ENCODE measurements around the gene LPAR3.

Gene LPAR3

GRCh38 chr1:84872696-84873355, 20.2 kb downstream of the LPAR3 start:
- Histone ChIP-seq H3K9me3 (replicated peaks; ENCODE audit: low read length) (no peaks in the 10 kb centered on the region), H3K4me3 (ENCODE audit: low read length) (no peak overlapping the region), H3K36me3 (ENCODE audit: insufficient read depth, low read length) (no peaks in the 10 kb centered on the region), H3K27me3 (ENCODE audit: control insufficient read depth, insufficient read depth, low read length) (peaks cover 25% of the 10 kb centered on the region), H3K4me1 (ENCODE audit: control insufficient read depth, insufficient read depth, low read length) (no peaks in the 10 kb centered on the region), H3K4me2 (ENCODE audit: low read length) (no peak overlapping the region), H3K9ac (ENCODE audit: low read depth, low read length) (no peak overlapping the region)

GRCh38 chr1:84871181-84871580, 21.8 kb downstream of the LPAR3 start:
- Histone ChIP-seq H3K4me1 (ENCODE audit: control insufficient read depth, insufficient read depth, low read length) (no peaks in the 10 kb centered on the region), H3K9me3 (replicated peaks; ENCODE audit: low read length) (no peaks in the 10 kb centered on the region), H3K36me3 (ENCODE audit: insufficient read depth, low read length) (no peaks in the 10 kb centered on the region), H3K9ac (ENCODE audit: low read depth, low read length) (no peak overlapping the region), H3K4me2 (ENCODE audit: low read length) (no peak overlapping the region), H3K27me3 (ENCODE audit: control insufficient read depth, insufficient read depth, low read length) (peaks cover 19% of the 10 kb centered on the region), H3K4me3 (ENCODE audit: low read length) (no peak overlapping the region)

- no peak overlapping the region for H3K4me3 ChIP-seq (ENCODE audit: low read length)
- H3K4me1 ChIP-seq (ENCODE audit: control insufficient read depth, insufficient read depth, low read length) = no peaks in the 10 kb centered on the region
- H3K4me2 ChIP-seq (ENCODE audit: low read length) = no peak overlapping the region
- H3K36me3 ChIP-seq (ENCODE audit: insufficient read depth, low read length) = no peaks in the 10 kb centered on the region
- no peak overlapping the region for H3K9ac ChIP-seq (ENCODE audit: low read depth, low read length)
- no peaks in the 10 kb centered on the region for H3K9me3 ChIP-seq (replicated peaks; ENCODE audit: low read length)
- peaks cover 13% of the 10 kb centered on the region for H3K27me3 ChIP-seq (ENCODE audit: control insufficient read depth, insufficient read depth, low read length)
Measured at GRCh38 chr1:84870591-84870990, 22.4 kb downstream of the LPAR3 start.

GRCh38 chr1:84869720-84870119, 23.3 kb downstream of the LPAR3 start:
- Histone ChIP-seq H3K4me2 (ENCODE audit: low read length) (no peak overlapping the region), H3K4me1 (ENCODE audit: control insufficient read depth, insufficient read depth, low read length) (no peaks in the 10 kb centered on the region), H3K9me3 (replicated peaks; ENCODE audit: low read length) (no peaks in the 10 kb centered on the region), H3K36me3 (ENCODE audit: insufficient read depth, low read length) (no peaks in the 10 kb centered on the region), H3K9ac (ENCODE audit: low read depth, low read length) (no peak overlapping the region), H3K4me3 (ENCODE audit: low read length) (no peak overlapping the region), H3K27me3 (ENCODE audit: control insufficient read depth, insufficient read depth, low read length) (peaks cover 12% of the 10 kb centered on the region)

DNA sequence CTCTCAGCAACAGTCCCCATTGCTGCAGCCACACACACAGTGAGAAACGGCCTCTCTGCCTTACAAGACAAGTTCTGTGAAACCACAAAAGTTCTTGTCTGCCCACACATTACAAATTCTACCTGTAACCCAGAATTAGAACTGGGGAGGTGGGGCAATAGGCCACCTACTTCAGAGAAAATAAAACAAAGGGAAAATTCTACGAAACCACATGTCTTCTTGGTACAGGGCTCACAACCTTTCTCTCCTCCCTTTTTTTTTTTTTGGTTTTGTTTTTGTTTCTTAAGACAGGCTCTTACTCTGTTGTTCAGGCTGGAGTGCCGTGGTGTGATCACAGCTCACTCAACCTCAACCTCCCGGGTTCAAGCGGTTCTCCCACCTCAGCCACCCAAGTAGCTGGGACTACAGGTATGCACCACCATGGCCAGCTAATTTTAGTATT, 30.2 kb downstream of the LPAR3 start:
- H3K27me3 ChIP-seq (ENCODE audit: control insufficient read depth, insufficient read depth, low read length) = peaks cover 11% of the 10 kb centered on the region
- no peaks in the 10 kb centered on the region for H3K36me3 ChIP-seq (ENCODE audit: insufficient read depth, low read length)
- H3K4me1 ChIP-seq (ENCODE audit: control insufficient read depth, insufficient read depth, low read length) = no peaks in the 10 kb centered on the region
- no peak overlapping the region for H3K4me2 ChIP-seq (ENCODE audit: low read length)
- no peak overlapping the region for H3K9ac ChIP-seq (ENCODE audit: low read depth, low read length)
- no peak overlapping the region for H3K4me3 ChIP-seq (ENCODE audit: low read length)
- H3K9me3 ChIP-seq (replicated peaks; ENCODE audit: low read length) = no peaks in the 10 kb centered on the region

- Histone ChIP-seq H3K9ac (ENCODE audit: low read depth, low read length) (no peak overlapping the region), H3K36me3 (ENCODE audit: insufficient read depth, low read length) (no peaks in the 10 kb centered on the region), H3K27me3 (ENCODE audit: control insufficient read depth, insufficient read depth, low read length) (peaks cover 11% of the 10 kb centered on the region), H3K4me2 (ENCODE audit: low read length) (no peak overlapping the region), H3K4me1 (ENCODE audit: control insufficient read depth, insufficient read depth, low read length) (no peaks in the 10 kb centered on the region), H3K4me3 (ENCODE audit: low read length) (no peak overlapping the region), H3K9me3 (replicated peaks; ENCODE audit: low read length) (no peaks in the 10 kb centered on the region)
Measured at GRCh38 chr1:84861988-84862644, 30.9 kb downstream of the LPAR3 start.

DNA sequence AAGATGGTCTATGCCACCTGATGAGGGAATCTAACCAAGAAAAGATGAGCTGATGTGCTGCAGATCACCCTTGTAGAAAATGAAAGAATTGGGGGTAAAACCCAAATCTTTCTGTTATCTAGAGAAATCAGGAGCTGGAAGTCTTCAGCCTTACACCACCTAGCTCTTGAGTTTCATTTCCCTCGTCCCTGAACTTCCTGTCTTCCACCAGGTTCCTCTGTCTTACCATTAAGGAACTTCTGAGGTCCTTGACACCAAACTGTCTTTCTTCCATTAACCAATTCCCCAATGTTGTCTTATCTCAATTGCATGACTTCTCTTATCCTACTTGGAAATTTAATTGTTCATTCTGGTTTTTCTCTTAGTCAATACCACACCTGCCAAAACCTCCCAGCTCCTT, 31.5 kb downstream of the LPAR3 start:
- H3K4me2 ChIP-seq (ENCODE audit: low read length) = no peak overlapping the region
- H3K36me3 ChIP-seq (ENCODE audit: insufficient read depth, low read length) = no peaks in the 10 kb centered on the region
- H3K9ac ChIP-seq (ENCODE audit: low read depth, low read length) = no peak overlapping the region
- no peaks in the 10 kb centered on the region for H3K9me3 ChIP-seq (replicated peaks; ENCODE audit: low read length)
- peaks cover 11% of the 10 kb centered on the region for H3K27me3 ChIP-seq (ENCODE audit: control insufficient read depth, insufficient read depth, low read length)
- no peaks in the 10 kb centered on the region for H3K4me1 ChIP-seq (ENCODE audit: control insufficient read depth, insufficient read depth, low read length)
- H3K4me3 ChIP-seq (ENCODE audit: low read length) = no peak overlapping the region

- Histone ChIP-seq H3K36me3 (ENCODE audit: insufficient read depth, low read length) (no peaks in the 10 kb centered on the region), H3K4me3 (ENCODE audit: low read length) (no peak overlapping the region), H3K4me2 (ENCODE audit: low read length) (no peak overlapping the region), H3K9ac (ENCODE audit: low read depth, low read length) (no peak overlapping the region), H3K4me1 (ENCODE audit: control insufficient read depth, insufficient read depth, low read length) (peaks cover 8% of the 10 kb centered on the region), H3K27me3 (ENCODE audit: control insufficient read depth, insufficient read depth, low read length) (peaks cover 11% of the 10 kb centered on the region), H3K9me3 (replicated peaks; ENCODE audit: low read length) (no peaks in the 10 kb centered on the region)
Measured at GRCh38 chr1:84859866-84860265, 33.1 kb downstream of the LPAR3 start.

GRCh38 chr1:84857906-84858305, 35.1 kb downstream of the LPAR3 start:
- Histone ChIP-seq H3K9ac (ENCODE audit: low read depth, low read length) (no peak overlapping the region), H3K4me3 (ENCODE audit: low read length) (no peak overlapping the region), H3K4me1 (ENCODE audit: control insufficient read depth, insufficient read depth, low read length) (peaks cover 19% of the 10 kb centered on the region)

DNA sequence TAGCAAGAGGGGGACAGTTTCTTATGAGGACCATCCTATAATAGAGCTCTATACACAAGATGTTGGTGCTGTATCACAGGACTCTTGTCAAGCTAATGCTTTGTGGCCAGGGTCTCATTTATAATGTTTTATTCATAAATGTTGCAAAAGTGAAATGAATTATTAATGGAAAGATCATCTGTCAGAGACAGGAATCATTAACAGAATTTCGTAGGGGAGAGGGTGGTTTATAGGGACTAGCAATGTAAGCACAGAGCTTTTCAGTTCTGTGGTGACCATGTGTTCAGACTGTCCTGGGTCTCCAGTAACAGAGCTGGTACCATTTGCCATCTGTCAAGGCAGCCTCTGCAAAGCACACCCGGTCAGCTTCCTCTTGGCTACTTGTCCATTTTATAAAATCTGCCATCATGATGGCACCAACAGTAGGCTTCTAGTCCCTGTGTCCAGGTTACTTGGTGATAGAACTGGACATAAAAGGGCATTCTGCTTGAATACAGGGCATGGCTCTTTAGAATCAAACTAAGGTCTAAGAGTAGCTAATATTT, 36.2 kb downstream of the LPAR3 start:
- no peaks in the 10 kb centered on the region for H3K9me3 ChIP-seq (replicated peaks; ENCODE audit: low read length)
- H3K4me1 ChIP-seq (ENCODE audit: control insufficient read depth, insufficient read depth, low read length) = peaks cover 19% of the 10 kb centered on the region
- peaks cover 7% of the 10 kb centered on the region for H3K27me3 ChIP-seq (ENCODE audit: control insufficient read depth, insufficient read depth, low read length)
- no peak overlapping the region for H3K4me3 ChIP-seq (ENCODE audit: low read length)
- no peak overlapping the region for H3K4me2 ChIP-seq (ENCODE audit: low read length)
- H3K36me3 ChIP-seq (ENCODE audit: insufficient read depth, low read length) = no peaks in the 10 kb centered on the region
- H3K9ac ChIP-seq (ENCODE audit: low read depth, low read length) = no peak overlapping the region

More at GRCh38 chr1:84857906-84858305, 35.1 kb downstream of the LPAR3 start:
- Histone ChIP-seq H3K4me2 (ENCODE audit: low read length) (no peak overlapping the region), H3K36me3 (ENCODE audit: insufficient read depth, low read length) (no peaks in the 10 kb centered on the region), H3K9me3 (replicated peaks; ENCODE audit: low read length) (no peaks in the 10 kb centered on the region), H3K27me3 (ENCODE audit: control insufficient read depth, insufficient read depth, low read length) (peaks cover 11% of the 10 kb centered on the region)

DNA sequence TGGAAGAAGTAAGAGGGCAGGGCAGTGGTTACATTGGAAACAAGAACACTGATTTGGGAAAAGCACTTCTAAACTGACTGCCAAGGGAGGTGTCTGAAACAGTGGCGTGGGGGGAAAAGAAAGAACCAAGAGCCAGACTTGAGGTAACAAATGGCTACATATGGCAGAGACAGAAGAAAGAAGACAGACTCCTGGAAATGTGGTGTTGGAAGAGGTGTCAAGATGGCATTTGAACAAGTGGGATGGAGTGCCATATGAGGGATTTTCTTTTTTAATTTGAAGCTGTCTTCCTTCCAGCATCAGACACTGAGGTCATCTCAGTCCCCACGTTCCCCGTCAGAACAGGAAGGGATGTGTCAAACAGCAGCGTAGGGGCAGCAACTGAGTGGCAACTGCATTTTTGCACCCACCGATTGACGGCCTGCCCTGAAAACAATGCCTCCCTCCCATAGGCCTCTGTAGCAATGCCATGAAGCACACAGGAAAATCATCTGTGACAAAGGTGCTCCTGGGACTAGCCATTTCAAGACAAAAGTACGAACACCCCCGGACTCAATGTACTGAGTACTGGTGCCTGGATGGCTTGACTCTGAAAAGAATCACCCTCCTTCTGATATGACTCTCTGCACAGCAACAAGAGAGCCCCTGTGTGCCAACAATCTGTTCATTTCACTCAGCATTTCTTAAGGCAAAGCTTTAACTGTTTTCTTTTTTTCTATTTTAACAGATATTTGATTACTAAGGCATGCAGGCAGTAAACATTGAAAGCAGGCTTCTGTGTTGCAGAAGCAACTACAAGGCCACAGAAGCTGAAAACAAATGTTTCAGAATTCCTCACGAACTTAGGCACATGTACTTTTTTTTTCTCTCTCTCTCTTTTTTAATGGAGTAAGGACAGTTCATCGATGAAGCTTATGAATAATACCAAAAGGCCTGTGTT, 37.0 kb downstream of the LPAR3 start:
- H3K4me3 ChIP-seq (ENCODE audit: low read length) = no peak overlapping the region
- peaks cover 26% of the 10 kb centered on the region for H3K4me1 ChIP-seq (ENCODE audit: control insufficient read depth, insufficient read depth, low read length)
- no peak overlapping the region for H3K4me2 ChIP-seq (ENCODE audit: low read length)
- no peak overlapping the region for H3K9ac ChIP-seq (ENCODE audit: low read depth, low read length)
- H3K9me3 ChIP-seq (replicated peaks; ENCODE audit: low read length) = no peaks in the 10 kb centered on the region
- H3K36me3 ChIP-seq (ENCODE audit: insufficient read depth, low read length) = no peaks in the 10 kb centered on the region
- H3K27me3 ChIP-seq (ENCODE audit: control insufficient read depth, insufficient read depth, low read length) = no peaks in the 10 kb centered on the region

Data from skeletal muscle satellite cell (primary cell).